ENCODE measurements around the gene TSSK6. TPM values are rescaled to one million over a fixed set of nuclear protein-coding genes. Genes with fewer than 3 reads are reported as not detected.

TSSK6 gene
- total and polyA plus RNA-seq, 4 donors: 0.50 to 1.3 (median 1.0) TPM

DNA sequence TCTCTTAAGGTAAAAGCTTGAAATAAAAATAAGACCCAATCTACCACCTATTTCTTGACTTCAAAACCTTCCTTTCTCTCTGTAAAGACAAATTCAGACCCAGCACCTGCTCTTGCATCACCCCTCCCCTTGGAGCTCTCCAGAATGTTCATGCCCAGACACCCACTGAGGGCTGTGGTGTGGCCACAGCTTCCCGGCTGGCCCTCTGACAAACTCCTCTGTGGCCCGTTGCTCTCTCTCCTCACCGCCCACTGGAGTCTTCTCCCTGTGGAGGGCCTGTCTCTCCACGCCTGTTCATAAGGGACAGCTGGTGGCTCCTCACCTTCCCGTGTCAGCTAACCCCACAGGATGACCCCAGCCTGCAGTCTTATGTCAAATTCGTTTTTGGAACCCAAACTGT is 49.1 kb downstream of the TSSK6 start:
- Histone ChIP-seq H3K27ac (ENCODE audit: low read depth in 1 of 2, low read length in 2 of 2) (no peak overlapping the region), H3K27me3 (ENCODE audit: control insufficient read depth in 1 of 2, insufficient read depth in 2 of 2, low read length in 1 of 2) (no peaks in the 10 kb centered on the region), H3K4me3 (ENCODE audit: low read length in 2 of 2) (no peak overlapping the region), H3K9me3 (ENCODE audit: control insufficient read depth, low read length) (peaks cover 2% of the 10 kb centered on the region), H3K36me3 (ENCODE audit: control insufficient read depth in 1 of 2, insufficient read depth in 2 of 2, low read length in 1 of 2) (peaks cover 0 to 8% of the 10 kb centered on the region in 2 donors), H3K4me1 (ENCODE audit: control insufficient read depth in 1 of 2, insufficient read depth in 2 of 2, low read length in 2 of 2) (peaks cover 0 to 2% of the 10 kb centered on the region in 2 donors)
- intact Hi-C loops (cut with DNase I): no loop called here
- no peak for DNase-seq
- 87 to 93% methylated on average over 6 of the region's 6 CpGs for WGBS, 2 donors
- ATAC-seq (ENCODE audit: low FRiP score): no peak

DNA sequence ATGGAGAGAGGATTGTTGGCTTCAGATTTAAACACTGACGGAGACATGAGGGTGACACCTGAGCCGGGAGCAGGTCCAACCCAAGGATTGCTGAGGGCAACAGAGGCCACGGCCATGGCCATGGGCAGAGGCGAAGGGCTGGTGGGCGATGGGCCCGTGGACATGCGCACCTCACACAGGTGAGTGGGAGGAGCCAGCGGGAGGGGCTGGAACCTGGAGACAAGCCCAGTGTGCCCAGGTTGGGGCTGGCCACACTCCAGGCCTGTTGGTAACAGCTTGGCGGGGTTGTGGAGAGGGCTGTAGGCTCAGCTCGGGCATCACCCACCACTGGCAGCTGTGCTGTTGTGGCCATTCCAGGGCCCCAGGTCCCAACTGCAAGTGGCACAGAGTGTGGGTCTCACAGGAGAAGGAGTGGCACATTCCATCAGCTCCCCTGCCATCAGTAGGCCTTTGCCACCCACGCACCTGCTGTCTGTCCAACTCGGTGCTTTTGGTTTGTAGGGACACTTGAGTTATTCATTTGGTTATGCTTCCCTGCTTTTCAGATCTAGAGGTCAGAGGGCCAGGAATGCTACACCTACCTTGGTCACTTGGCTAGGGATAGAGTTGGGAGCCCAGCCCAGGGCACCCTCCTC is 49.8 kb downstream of the TSSK6 start:
- no peak overlapping the region for H3K4me3 ChIP-seq (ENCODE audit: low read length in 2 of 2)
- DNase-seq (no peak), ATAC-seq (ENCODE audit: low FRiP score) (no peak)
- H3K9me3 ChIP-seq (ENCODE audit: control insufficient read depth, low read length): peaks cover 2% of the 10 kb centered on the region
- no peak overlapping the region for H3K27ac ChIP-seq (ENCODE audit: low read depth in 1 of 2, low read length in 2 of 2)
- H3K4me1 ChIP-seq (ENCODE audit: control insufficient read depth in 1 of 2, insufficient read depth in 2 of 2, low read length in 2 of 2): peaks cover 0 to 2% of the 10 kb centered on the region in 2 donors
- WGBS, 2 donors: 94 to 95% methylated on average over 12 of the region's 12 CpGs
- intact Hi-C loops (cut with DNase I): no loop called here
- peaks cover 0 to 8% of the 10 kb centered on the region in 2 donors for H3K36me3 ChIP-seq (ENCODE audit: control insufficient read depth in 1 of 2, insufficient read depth in 2 of 2, low read length in 1 of 2)
- H3K27me3 ChIP-seq (ENCODE audit: control insufficient read depth in 1 of 2, insufficient read depth in 2 of 2, low read length in 1 of 2): no peaks in the 10 kb centered on the region

DNA sequence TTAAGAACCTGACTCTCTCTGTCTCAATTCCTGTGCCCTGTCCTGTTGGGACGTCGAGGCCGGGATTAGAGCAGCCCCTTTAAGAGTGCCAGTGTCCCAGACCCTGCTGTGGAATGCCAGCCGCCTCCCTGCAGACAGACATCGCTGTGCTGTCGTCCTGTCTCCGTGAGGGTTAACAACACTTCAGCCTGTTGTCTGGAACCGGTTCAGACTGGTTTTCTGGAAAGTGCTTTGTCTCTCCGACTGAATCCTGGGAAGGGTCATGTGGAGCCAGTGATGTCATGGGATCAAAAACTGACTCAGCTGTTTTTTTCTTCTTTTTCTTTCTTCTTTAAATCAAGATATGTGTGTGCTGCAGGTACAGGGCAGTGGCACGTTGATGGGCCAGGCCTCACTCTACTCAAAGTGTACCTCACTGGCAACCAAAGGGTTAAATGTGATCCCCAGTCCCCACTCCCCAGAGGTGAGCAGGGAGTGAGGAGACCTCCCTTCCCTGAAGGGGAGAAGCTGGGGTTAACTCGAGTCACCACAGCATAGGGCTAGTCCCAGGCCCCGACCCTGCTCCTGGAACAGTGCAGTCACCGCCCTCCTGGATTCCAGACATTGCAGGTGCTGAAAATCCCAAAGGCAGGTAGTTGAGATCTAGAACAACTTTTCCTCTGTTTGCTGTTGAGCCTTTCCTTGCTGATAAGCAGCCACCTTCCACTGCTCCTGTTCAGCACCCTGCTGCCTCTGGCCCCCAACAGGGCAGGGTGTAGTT is 50.8 kb downstream of the TSSK6 start:
- Histone ChIP-seq H3K4me1 (ENCODE audit: control insufficient read depth in 1 of 2, insufficient read depth in 2 of 2, low read length in 2 of 2) (peaks cover 0 to 2% of the 10 kb centered on the region in 2 donors), H3K9me3 (ENCODE audit: control insufficient read depth, low read length) (peaks cover 2% of the 10 kb centered on the region), H3K27me3 (ENCODE audit: control insufficient read depth in 1 of 2, insufficient read depth in 2 of 2, low read length in 1 of 2) (no peaks in the 10 kb centered on the region), H3K27ac (ENCODE audit: low read depth in 1 of 2, low read length in 2 of 2) (peak overlapping the region in 1 of 2 donors; percentile 15), H3K4me3 (ENCODE audit: low read length in 2 of 2) (no peak overlapping the region), H3K36me3 (ENCODE audit: control insufficient read depth in 1 of 2, insufficient read depth in 2 of 2, low read length in 1 of 2) (peaks cover 0 to 8% of the 10 kb centered on the region in 2 donors)
- DNase-seq: no peak
- no peak for ATAC-seq (ENCODE audit: low FRiP score)
- intact Hi-C loops (cut with DNase I): no loop called here
- 18 to 20% methylated on average over 13 of the region's 13 CpGs for WGBS, 2 donors

Other genes starting within 250 kb of the TSSK6 start
- gene TM6SF2, start 242.2 kb downstream of the TSSK6 start, total RNA-seq: 1 to 10 TPM in 1 of 2 donors, under 1 TPM in 1; 0.23 to 3.1 TPM
- gene TM6SF2, start 242.2 kb downstream of the TSSK6 start, polyA plus RNA-seq: 10 to 100 TPM in 1 of 2 donors, 1 to 10 TPM in 1; 3.0 to 15.0 TPM
- 10 to 100 TPM; 29.0 to 44.3 TPM for gene SUGP1, start 195.0 kb downstream of the TSSK6 start, total RNA-seq
- 10 to 100 TPM; 22.0 to 58.4 TPM for gene SUGP1, start 195.0 kb downstream of the TSSK6 start, polyA plus RNA-seq
- gene MAU2, start 194.7 kb downstream of the TSSK6 start, total RNA-seq: 10 to 100 TPM; 54.0 to 82.8 TPM
- gene MAU2, start 194.7 kb downstream of the TSSK6 start, polyA plus RNA-seq: 10 to 100 TPM; 11.3 to 36.7 TPM
- 10 to 100 TPM; 78.6 to 86.7 TPM for gene GATAD2A, start 109.9 kb downstream of the TSSK6 start, total RNA-seq
- gene GATAD2A, start 109.9 kb downstream of the TSSK6 start, polyA plus RNA-seq: 10 to 100 TPM; 17.9 to 22.7 TPM
- 100 to 1,000 TPM; 183 to 208 TPM for gene NDUFA13, start 677 bp upstream of the TSSK6 start, total RNA-seq
- gene NDUFA13, start 677 bp upstream of the TSSK6 start, polyA plus RNA-seq: 100 to 1,000 TPM; 249 to 307 TPM
- gene YJEFN3, start 13.4 kb upstream of the TSSK6 start, total RNA-seq: 1 to 10 TPM; 3.8 to 7.2 TPM
- gene YJEFN3, start 13.4 kb upstream of the TSSK6 start, polyA plus RNA-seq: 10 to 100 TPM in 1 of 2 donors, under 1 TPM in 1; 0.75 to 60.1 TPM
- 1 to 10 TPM in 1 of 2 donors, under 1 TPM in 1; 0.36 to 4.2 TPM for gene CILP2, start 22.7 kb upstream of the TSSK6 start, total RNA-seq
- under 1 TPM in 1 of 2 donors, not detected in 1; 0.13 TPM for gene CILP2, start 22.7 kb upstream of the TSSK6 start, polyA plus RNA-seq
- 1 to 10 TPM in 1 of 2 donors, under 1 TPM in 1; 0.65 to 1.4 TPM for gene PBX4, start 103.1 kb upstream of the TSSK6 start, total RNA-seq
- 1 to 10 TPM in 1 of 2 donors, not detected in 1; 1.5 TPM for gene PBX4, start 103.1 kb upstream of the TSSK6 start, polyA plus RNA-seq
- 10 to 100 TPM in 1 of 2 donors, 1 to 10 TPM in 1; 5.7 to 11.7 TPM for gene LPAR2, start 112.7 kb upstream of the TSSK6 start, total RNA-seq
- gene LPAR2, start 112.7 kb upstream of the TSSK6 start, polyA plus RNA-seq: 10 to 100 TPM in 1 of 2 donors, 1 to 10 TPM in 1; 1.5 to 10.1 TPM
- 10 to 100 TPM; 14.9 to 25.6 TPM for gene GMIP, start 128.1 kb upstream of the TSSK6 start, total RNA-seq
- gene GMIP, start 128.1 kb upstream of the TSSK6 start, polyA plus RNA-seq: 1 to 10 TPM; 3.4 to 5.9 TPM
- gene ATP13A1, start 148.1 kb upstream of the TSSK6 start, total RNA-seq: 10 to 100 TPM; 41.7 to 53.6 TPM
- gene ATP13A1, start 148.1 kb upstream of the TSSK6 start, polyA plus RNA-seq: 100 to 1,000 TPM in 1 of 2 donors, 10 to 100 TPM in 1; 13.9 to 105 TPM
- 10 to 100 TPM; 11.3 to 13.3 TPM for gene ZNF101, start 153.3 kb upstream of the TSSK6 start, total RNA-seq
- gene ZNF101, start 153.3 kb upstream of the TSSK6 start, polyA plus RNA-seq: 1 to 10 TPM; 2.0 to 6.5 TPM
- 10 to 100 TPM in 1 of 2 donors, 1 to 10 TPM in 1; 6.2 to 10.9 TPM for gene ZNF14, start 217.6 kb upstream of the TSSK6 start, total RNA-seq
- gene ZNF14, start 217.6 kb upstream of the TSSK6 start, polyA plus RNA-seq: 1 to 10 TPM; 3.0 to 4.6 TPM

Measured in aorta (tissue), 5 donors.